Neural progenitor cell (in vitro differentiated cells): ENCODE results near the gene GRIN2A. TPM values are rescaled to one million over a fixed set of nuclear protein-coding genes. Genes with fewer than 3 reads are reported as not detected.

Experiments
- DNase-seq: peaks from one replicate; pipeline ENCODE4 v3.0.0-alpha.2; 2016; ENCODE audit warnings: low spot score
- H2AFZ ChIP-seq: fragments of 200-600 bp; sonication (generic); replicated peaks from 2 replicates; pipeline ENCODE4 v1.6.1; 2016; ENCODE audit warnings: antibody characterized with exemption
- H3F3A ChIP-seq: fragments of 200-600 bp; sonication (generic); 2 replicates; pipeline ENCODE4 v1.6.1; 2016; ENCODE audit warnings: antibody characterized with exemption, low read depth
- H3K27ac ChIP-seq: fragments of 200-600 bp; sonication (generic); 2 replicates; pipeline ENCODE4 v1.5.1; 2016; ENCODE audit warnings: mild to moderate bottlenecking
- H3K27me3 ChIP-seq: fragments of 200-600 bp; sonication (generic); 2 replicates; pipeline ENCODE4 v1.6.1; 2016; ENCODE audit warnings: mild to moderate bottlenecking, moderate library complexity
- H3K36me3 ChIP-seq: fragments of 200-600 bp; sonication (generic); 2 replicates; pipeline ENCODE4 v1.5.1; 2016
- H3K4me1 ChIP-seq: fragments of 200-600 bp; sonication (generic); 2 replicates; pipeline ENCODE4 v1.6.1; 2016; ENCODE audit warnings: mixed run types
- H3K4me2 ChIP-seq: fragments of 200-600 bp; sonication (generic); 2 replicates; pipeline ENCODE4 v1.6.1; 2016
- H3K4me3 ChIP-seq: fragments of 200-600 bp; sonication (generic); 2 replicates; pipeline ENCODE4 v1.5.1; 2016
- H3K79me2 ChIP-seq: fragments of 200-600 bp; sonication (generic); 2 replicates; pipeline ENCODE4 v1.6.1; 2016; ENCODE audit warnings: low read depth
- H3K9ac ChIP-seq: fragments of 200-600 bp; sonication (generic); 2 replicates; pipeline ENCODE4 v1.6.1; 2016
- H3K9me3 ChIP-seq: fragments of 200-600 bp; sonication (generic); 2 replicates; pipeline ENCODE4 v1.5.1; 2016; ENCODE audit warnings: low read depth
- H4K20me1 ChIP-seq: fragments of 200-600 bp; sonication (generic); 2 replicates; pipeline ENCODE4 v1.6.1; 2016; ENCODE audit warnings: low read depth
- H3K27ac Mint-ChIP-seq: 3 replicates; pipeline ENCODE4 v1.8.0; 2021; ENCODE audit warnings: mixed read lengths
- H3K27me3 Mint-ChIP-seq: 2 replicates; pipeline ENCODE4 v1.8.0; 2022; ENCODE audit warnings: low read depth, mild to moderate bottlenecking, inconsistent platforms, moderate library complexity, mixed read lengths; ENCODE audit not compliant: insufficient read depth
- H3K36me3 Mint-ChIP-seq: 3 replicates; pipeline ENCODE4 v1.8.0; 2021; ENCODE audit warnings: mixed read lengths
- H3K4me1 Mint-ChIP-seq: 3 replicates; pipeline ENCODE4 v1.8.0; 2021; ENCODE audit warnings: mixed read lengths
- H3K4me3 Mint-ChIP-seq: 3 replicates; pipeline ENCODE4 v1.8.0; 2021; ENCODE audit warnings: mild to moderate bottlenecking, moderate library complexity, mixed read lengths
- H3K9me3 Mint-ChIP-seq: 3 replicates; pipeline ENCODE4 v1.8.0; 2020; ENCODE audit warnings: mixed read lengths
- CTCF ChIP-seq: fragments of 200-600 bp; sonication (generic); IDR thresholded peaks from 2 replicates; pipeline ENCODE4 v1.5.1; 2017; ENCODE audit warnings: antibody characterized with exemption, mild to moderate bottlenecking
- EZH2 ChIP-seq: fragments of 200-600 bp; sonication (generic); IDR thresholded peaks from 2 replicates; pipeline ENCODE4 v1.6.1; 2017; ENCODE audit warnings: antibody characterized with exemption, mild to moderate bottlenecking, moderate library complexity
- EZH2phosphoT487 ChIP-seq: fragments of 200-600 bp; sonication (generic); IDR thresholded peaks from 2 replicates; pipeline ENCODE4 v1.6.1; 2017; ENCODE audit warnings: antibody characterized with exemption
- total RNA-seq: library from RNA; depleted of rRNA; stranded (reverse); fragments of >200 nt; gene quantifications from 2 replicates; pipeline ENCODE4 v1.2.3, GENCODE V29; 2015; ENCODE audit warnings: low replicate concordance

Gene GRIN2A
- total RNA-seq, 1 donor from 2014 or later: 1.6 TPM

DNA sequence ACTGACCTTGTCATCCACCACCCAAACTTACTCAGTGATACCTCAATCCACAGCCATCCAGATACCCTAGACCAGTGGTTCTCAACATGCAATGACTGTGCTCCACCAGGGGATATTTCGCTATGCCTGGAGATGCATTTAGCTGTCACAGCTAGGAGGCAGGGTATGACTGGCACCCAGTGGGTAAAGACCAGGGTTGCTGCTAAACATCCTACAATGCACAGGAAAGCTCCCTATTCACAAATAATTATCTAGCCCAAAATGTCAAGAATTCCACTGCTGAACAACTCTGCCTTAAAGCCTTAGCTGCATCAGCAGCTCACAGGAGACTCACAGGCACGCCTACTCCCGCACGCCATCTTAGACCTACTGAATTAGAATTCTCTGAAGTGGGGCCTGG, 212.6 kb downstream of the GRIN2A start:
- Mint-ChIP-seq H3K36me3 (no peaks in the 10 kb centered on the region), H3K4me1 (no peaks in the 10 kb centered on the region), H3K27me3 (peaks cover 5% of the 10 kb centered on the region), H3K9me3 (peaks cover 2% of the 10 kb centered on the region), H3K4me3 (no peak overlapping the region), H3K27ac (no peak overlapping the region)
- Histone ChIP-seq H3F3A (no peaks in the 10 kb centered on the region), H3K36me3 (no peaks in the 10 kb centered on the region), H3K27me3 (no peaks in the 10 kb centered on the region), H3K4me2 (no peak overlapping the region), H4K20me1 (no peaks in the 10 kb centered on the region), H3K4me3 (no peak overlapping the region), H3K27ac (no peak overlapping the region), H3K9me3 (no peaks in the 10 kb centered on the region), H3K9ac (no peak overlapping the region), H3K79me2 (no peaks in the 10 kb centered on the region), H3K4me1 (peaks cover 16% of the 10 kb centered on the region), H2AFZ (no peak overlapping the region)
- TF ChIP-seq CTCF: no peak
- no peak for TF ChIP-seq EZH2
- TF ChIP-seq EZH2phosphoT487: no peak
- DNase-seq: no peak

DNA sequence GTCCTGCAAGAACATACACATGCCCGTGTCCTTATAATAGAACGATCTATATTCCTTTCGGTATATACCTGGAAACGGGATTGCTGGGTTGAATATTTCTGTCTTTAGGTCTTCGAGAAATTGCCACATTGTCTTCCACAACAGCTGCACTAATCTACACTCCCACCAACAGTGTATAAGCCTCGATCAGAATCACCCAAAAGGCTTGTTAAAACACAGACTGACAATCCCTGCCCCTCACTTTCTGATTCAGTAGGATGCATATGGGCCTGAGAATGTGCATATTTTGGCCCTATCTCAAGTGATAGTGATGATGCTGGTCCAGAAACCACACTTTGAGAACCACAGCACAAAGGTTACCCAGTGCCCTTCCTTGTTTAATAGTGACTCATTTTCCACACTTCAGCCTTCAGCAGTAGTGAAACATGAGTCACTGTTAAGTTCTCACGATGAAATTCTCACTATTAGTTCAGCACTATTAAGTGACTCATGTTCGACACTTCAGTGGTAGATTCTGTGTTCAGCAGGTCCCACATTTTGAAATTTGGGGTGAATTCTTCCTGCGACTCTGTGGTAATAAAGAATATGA, 215.6 kb downstream of the GRIN2A start:
- Histone ChIP-seq H3K9me3 (no peaks in the 10 kb centered on the region), H3F3A (no peaks in the 10 kb centered on the region), H3K79me2 (no peaks in the 10 kb centered on the region), H3K27me3 (no peaks in the 10 kb centered on the region), H3K27ac (no peak overlapping the region), H3K9ac (no peak overlapping the region), H3K4me3 (no peak overlapping the region), H3K4me2 (no peak overlapping the region), H3K4me1 (peaks cover 16% of the 10 kb centered on the region), H4K20me1 (no peaks in the 10 kb centered on the region), H3K36me3 (no peaks in the 10 kb centered on the region), H2AFZ (no peak overlapping the region)
- Mint-ChIP-seq H3K4me1 (no peaks in the 10 kb centered on the region), H3K36me3 (no peaks in the 10 kb centered on the region), H3K27me3 (peaks cover 6% of the 10 kb centered on the region), H3K9me3 (no peaks in the 10 kb centered on the region), H3K27ac (no peak overlapping the region), H3K4me3 (no peak overlapping the region)
- no peak for TF ChIP-seq EZH2phosphoT487
- TF ChIP-seq CTCF: no peak
- TF ChIP-seq EZH2: no peak
- no peak for DNase-seq

GRCh38 chr16:9965079-9965478, 217.1 kb downstream of the GRIN2A start:
- no peak overlapping the region for H3K4me3 ChIP-seq
- H3K27ac Mint-ChIP-seq: no peak overlapping the region
- no peak for DNase-seq
- no peak overlapping the region for H3K9ac ChIP-seq
- H3F3A ChIP-seq: no peaks in the 10 kb centered on the region
- H3K79me2 ChIP-seq: no peaks in the 10 kb centered on the region
- peaks cover 6% of the 10 kb centered on the region for H3K4me1 ChIP-seq
- H3K36me3 Mint-ChIP-seq: no peaks in the 10 kb centered on the region
- no peaks in the 10 kb centered on the region for H4K20me1 ChIP-seq
- H3K9me3 ChIP-seq: no peaks in the 10 kb centered on the region
- H3K36me3 ChIP-seq: no peaks in the 10 kb centered on the region
- H3K4me2 ChIP-seq: no peak overlapping the region
- no peaks in the 10 kb centered on the region for H3K27me3 ChIP-seq
- H2AFZ ChIP-seq: no peak overlapping the region
- H3K9me3 Mint-ChIP-seq: no peaks in the 10 kb centered on the region
- H3K4me3 Mint-ChIP-seq: no peak overlapping the region
- no peak overlapping the region for H3K27ac ChIP-seq
- no peak for TF ChIP-seq EZH2
- TF ChIP-seq CTCF: no peak
- H3K4me1 Mint-ChIP-seq: no peaks in the 10 kb centered on the region
- peaks cover 6% of the 10 kb centered on the region for H3K27me3 Mint-ChIP-seq
